Left forelimb (tissue), 1 donor: ENCODE measurements around the gene STRAP.
A peak's percentile ranks its signal among the peaks of the same experiment; 100 is the strongest.
"Not testable (repeated sequence)": the region's sequence is repeated elsewhere in the genome, so short reads cannot be mapped to it uniquely, and the experiment has no call there.

Experiments
- DNase-seq: peaks from one replicate; pipeline ENCODE4 v3.0.0-alpha.2; 2018; ENCODE audit warnings: low spot score

Gene STRAP

DNA sequence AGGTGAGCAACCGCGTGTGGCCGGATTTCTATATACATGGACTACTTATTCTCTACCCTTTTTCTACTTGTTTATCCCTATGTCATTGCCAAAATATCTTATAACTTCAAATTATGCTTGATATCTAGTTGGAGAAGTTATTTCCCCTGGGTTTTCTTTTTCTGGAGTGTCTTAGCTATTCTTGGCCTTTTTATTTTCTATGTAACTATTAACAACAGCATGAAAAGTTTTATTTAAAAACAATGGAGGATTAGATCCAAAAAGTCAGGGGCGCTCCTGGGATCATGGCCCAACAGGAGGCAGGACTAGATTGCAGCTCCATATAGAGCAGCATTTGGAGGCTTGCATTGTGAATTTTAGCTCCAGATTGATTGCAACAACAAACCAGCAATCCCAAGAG is 8.6 kb upstream of the STRAP start:
- no peak for DNase-seq

DNA sequence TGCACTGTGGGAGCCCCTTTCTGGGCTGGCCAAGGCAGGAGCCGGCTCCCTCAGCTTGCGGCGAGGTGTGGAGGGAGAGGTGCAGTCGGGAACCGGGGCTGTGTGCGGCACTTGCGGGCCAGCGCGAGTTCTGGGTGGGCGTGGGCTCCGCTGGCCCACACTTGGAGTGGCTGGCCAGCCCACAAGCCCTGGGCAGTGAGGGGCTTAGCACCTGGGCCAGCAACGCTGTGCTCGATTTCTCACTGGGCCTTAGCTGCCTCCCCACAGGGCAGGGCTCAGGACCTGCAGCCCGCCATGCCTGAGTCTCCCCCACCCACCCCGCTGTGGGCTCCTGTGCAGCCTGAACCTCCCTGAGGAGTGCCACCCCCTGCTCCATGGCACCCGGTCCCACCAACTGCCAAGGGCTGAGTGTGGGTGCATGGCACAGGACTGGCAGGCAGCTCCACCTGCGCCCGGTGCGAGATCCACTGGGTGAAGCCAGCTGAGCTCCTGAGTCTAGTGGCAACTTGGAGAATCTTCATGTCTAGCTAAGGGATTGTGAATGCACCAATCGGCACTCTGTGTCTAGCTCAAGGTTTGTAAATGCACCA is 7.5 kb upstream of the STRAP start:
- DNase-seq: not testable (repeated sequence)

DNA sequence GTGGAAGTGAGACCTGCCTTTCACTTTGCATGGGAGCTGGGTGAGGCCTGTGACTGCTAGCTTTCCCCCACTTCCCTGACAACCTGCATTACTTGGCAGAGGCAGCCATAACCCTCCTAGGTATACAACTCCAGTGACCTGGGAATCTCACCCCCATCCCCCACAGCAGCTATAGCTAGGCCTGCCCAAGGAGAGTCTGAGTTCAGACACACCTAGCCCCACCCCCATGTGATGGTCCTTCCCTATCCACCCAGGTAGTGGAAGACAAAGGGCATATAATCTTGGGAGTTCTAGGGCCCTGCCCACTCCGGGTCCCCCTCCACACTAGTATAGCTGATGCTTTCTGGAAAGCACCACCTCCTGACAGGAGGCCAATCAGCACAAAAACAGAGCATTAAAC is 6.3 kb upstream of the STRAP start:
- DNase-seq: no peak

DNA sequence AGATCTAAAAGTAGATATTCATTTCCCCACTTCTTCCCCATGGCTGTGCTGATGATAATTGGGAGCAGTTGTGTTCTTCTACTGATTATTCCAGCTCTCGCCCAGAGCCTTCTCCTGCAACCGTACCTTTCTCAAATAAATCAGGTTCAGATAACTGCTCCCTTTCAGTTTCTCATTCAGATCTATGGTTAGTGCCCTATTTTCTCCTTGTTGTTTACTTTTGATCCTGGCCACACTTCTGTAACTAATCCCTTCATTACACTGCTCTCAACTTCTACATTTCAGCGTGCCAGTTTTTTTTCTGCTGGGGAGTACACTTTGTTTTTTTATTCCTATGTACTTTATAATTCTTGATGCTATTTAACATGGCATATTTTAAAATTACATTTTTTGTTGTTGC is 2.8 kb upstream of the STRAP start:
- no peak for DNase-seq

DNA sequence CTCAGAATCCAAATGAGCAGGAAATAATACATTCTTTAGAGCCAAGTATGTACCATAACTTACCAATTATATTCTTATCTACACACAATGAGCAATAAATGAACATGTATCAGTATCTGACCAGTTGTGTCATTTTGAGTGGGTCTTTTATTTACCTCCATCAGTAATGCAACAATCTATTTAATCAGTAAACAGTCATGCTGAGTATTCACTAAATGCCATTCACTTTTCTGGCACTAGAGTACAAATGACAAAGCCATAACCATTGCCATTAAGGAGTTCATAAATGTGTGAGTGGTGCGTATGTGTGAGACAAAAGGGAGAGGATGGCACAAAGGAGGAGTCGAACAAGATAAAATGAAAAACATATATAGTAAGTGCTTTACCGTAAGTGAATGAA is 1.5 kb upstream of the STRAP start:
- DNase-seq: no peak

DNA sequence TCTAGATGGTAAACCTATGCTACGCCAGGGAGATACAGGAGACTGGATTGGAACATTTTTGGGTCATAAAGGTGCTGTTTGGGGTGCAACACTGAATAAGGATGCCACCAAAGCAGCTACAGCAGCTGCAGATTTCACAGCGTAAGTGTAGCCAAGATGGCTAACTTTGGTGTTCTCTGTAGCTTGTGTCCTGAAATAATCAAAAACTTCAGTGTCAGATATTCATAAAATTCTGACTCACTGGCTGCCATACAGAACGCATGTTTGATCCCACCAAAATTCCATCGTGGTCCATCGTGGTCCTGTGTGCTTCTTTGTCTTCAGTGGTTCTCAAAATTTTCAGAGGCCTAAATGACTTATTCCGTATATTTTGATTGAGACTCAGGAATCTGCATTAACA is 1.3 kb downstream of the STRAP start:
- DNase-seq: no peak

DNA sequence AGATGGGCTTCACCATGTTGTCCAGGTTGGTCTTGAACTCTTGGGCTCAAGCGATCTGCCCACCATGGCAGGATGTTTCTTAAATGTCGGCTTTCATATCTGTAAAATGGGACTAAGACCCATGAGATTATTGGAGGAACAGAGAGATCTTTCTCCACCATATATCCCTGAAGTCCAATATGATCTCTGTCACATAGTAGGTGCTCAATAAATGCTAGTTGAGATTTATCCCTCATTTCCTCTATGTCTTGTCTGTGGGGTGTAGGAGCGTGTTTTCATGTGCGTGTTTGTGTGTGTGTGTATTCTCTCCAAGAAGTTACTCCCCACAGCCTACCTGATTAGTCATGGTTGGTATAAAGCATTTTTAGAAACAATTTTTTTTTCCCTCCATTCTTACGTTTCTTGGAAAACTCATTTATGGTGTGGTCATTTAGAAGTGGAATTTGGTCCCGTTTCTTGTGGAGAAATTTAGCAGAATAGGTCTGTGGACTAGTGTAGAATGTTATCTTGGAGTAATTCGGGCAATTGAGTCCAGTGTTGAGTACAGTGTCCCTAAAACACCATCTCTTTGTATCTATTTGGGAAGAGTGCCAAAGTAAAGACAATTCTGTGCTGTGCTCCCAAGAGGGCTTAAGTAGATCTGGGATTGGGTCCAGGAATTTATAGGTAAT is 4.3 kb downstream of the STRAP start:
- no peak for DNase-seq

DNA sequence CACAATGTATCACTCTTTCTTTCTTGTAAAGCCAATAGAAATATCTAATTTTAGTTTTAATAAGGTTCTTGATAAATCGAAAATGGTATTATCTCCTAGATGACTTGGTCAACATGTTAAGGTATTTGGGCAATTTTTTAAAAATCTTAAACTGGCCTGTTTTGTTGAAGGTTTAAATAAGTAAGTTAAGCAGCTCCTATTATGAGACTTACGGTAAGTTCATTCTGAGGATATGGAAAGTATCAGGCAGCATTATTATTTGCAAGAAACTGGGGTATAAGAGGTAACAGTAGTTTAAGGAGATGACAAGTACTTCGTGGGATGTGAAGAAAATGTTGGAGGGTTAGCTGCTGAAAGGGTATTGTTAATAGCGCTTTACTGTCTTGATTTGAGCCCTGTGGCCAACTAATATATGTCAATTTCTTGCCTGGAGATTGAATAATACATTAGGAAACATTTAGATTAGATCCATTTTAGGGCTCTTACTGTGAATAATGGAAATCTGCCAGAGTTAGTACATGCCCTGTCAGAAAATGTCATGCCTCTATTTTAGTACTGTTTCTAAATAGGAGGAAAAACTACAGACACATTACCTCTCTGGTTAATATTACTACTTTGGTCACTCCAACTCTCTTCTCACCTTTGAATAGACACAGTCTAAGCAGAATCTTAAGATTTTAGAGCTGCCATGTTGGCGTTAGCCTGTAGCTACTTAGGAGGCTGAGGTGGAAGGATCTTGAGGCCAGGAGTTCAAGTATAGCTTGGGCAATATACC is 5.0 kb downstream of the STRAP start:
- DNase-seq: no peak

DNA sequence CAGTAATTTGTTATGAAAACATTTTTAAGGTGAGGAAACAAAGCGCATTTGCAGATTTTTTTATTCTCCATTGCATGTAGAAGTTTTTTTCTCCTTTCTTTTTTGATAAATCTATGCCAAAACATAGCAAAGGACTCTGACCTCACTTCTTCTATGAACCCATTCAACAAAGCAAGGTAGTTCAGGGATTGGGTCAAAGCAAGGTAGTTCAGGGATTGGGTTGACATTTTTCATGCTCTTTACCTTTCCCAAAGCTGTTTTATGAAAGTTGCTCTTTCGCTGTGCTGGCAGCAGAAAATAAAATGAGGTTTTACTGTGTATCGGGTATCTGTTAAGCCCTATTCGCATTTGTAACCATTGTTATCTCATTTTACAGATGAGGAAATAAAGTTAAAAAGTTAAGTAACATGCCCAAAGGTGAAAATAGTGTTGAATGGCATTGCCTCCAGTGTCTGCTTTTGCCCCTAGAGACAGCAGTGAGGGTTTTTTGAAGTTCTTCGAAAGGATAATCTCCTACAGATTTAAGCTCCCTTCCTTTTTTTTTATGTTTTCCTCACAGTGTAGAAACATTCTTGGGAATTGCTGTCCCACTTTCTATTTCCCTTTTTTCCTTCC is 10.6 kb downstream of the STRAP start:
- no peak for DNase-seq

DNA sequence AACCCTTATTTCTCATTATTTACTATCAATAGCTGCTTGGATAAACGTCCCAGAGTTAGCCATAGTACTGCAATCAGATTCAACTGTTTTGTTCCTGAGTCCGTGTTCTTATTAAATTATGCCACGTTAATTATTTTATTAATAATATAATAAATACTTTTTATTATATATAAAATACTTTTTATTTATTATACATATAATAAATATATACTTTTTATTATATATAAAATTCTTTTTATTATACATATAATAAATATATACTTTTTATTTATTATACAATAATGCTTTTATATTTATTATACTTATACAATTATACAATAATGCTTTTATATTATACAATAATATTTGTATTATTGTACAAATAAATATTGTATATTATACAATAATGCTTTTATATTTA is 11.1 kb downstream of the STRAP start:
- no peak for DNase-seq

DNA sequence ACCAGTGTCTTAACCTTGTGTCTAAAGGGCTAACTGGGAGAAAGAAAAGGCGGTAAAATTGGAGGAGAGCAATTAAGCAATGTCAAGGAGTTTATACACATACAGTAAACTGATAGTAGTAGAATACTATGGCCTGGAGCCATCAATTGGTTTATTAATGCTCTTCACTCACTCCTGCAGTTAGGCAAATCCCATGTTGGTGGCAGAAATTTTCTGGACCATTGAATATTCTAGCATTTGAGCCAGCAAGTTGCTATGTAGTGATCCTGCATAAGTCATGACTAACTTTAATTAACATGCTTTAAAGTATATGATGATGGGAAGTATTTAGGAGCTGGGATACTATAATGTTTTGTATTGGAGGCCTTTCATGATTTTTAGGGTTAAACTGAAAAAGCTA is 14.7 kb downstream of the STRAP start:
- DNase-seq: no peak

DNA sequence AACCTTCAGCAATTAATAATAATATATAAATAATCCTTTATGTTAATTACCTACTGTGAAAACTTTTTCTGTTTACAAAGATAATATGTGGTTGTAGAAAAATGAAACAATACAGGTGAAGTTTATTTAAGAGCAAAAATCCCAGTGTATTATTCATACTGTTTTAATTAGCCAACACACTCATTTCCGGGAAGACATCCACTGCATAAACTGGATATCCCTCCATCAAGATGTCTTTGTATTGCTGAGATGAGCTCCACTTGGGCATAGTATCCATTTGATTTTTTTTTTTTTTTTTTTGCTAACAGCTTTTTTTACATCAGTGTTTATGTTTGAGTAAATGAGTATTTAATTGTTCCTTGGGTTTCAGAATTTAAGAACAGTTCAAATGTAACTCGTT is 15.2 kb downstream of the STRAP start:
- DNase-seq: no peak

DNA sequence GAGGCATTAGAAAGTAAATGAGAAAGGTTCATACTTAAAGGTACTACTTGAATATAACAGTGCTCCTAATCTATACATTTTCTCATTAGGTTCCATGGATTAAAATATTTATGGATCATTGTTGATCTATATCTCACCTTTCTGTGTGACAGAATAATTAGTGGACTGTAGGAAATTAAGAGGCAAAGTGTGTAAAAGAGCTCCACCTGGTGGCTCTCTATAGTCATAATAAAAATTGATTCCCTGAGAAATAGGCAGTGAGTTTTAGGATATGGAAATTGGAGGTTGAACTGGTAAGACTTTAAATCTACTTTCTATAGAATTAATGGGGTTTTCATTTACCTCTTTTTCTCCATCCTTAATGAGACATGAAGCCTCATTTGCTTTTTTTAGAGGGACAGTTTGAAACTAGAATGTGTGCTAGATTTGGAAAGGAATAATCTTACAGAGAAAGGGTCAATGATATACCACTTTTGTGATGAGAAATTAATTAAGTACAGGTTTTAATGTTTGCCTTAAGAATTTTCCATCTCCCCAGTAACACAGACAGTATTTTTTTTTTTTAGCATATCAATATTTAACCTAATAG is 17.2 kb downstream of the STRAP start:
- DNase-seq: no peak

DNA sequence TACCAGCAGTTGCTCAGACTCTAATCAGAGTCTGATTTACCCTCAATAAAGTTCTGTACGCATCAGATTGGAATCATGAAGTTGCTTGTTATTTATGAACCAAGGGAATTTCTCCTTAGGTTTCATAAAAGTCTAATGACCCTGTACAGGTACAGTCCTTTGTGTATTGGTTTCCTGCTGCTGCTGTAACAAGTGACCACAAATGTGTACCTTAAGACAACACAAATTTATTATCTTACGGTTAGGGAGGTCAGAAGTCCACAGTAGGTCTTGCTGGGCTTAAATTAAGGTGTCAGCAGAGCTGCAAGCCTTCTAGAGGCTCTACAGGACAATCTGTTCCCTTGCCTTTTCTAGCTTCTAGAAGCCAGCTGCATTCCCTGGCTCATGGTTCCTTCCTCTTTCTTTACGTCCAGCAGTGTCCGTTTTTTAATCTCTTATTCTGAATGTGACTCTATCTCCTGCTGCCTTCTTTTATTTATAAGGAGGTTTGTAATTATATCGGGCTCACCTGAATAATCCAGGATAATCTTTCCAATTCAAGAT is 22.3 kb downstream of the STRAP start:
- DNase-seq: no peak

DNA sequence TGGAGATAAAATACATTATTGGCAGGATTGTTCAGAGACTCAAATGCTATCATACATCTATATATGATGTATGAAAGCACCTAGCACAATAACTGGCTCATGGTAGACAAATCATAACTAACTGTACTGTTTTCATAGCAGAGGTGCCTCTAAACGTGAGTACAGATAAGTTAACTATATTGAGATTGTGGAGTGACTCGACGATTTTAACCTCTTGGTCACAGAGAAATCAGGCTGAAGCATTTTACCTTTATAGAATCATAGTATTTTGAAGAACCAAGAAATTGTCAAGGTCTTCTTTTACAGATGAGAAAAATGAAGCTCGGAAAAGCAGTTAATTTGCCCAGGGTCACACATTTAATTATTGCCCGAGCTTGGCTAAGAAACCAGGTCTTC is 28.3 kb downstream of the STRAP start:
- DNase-seq: no peak

DNA sequence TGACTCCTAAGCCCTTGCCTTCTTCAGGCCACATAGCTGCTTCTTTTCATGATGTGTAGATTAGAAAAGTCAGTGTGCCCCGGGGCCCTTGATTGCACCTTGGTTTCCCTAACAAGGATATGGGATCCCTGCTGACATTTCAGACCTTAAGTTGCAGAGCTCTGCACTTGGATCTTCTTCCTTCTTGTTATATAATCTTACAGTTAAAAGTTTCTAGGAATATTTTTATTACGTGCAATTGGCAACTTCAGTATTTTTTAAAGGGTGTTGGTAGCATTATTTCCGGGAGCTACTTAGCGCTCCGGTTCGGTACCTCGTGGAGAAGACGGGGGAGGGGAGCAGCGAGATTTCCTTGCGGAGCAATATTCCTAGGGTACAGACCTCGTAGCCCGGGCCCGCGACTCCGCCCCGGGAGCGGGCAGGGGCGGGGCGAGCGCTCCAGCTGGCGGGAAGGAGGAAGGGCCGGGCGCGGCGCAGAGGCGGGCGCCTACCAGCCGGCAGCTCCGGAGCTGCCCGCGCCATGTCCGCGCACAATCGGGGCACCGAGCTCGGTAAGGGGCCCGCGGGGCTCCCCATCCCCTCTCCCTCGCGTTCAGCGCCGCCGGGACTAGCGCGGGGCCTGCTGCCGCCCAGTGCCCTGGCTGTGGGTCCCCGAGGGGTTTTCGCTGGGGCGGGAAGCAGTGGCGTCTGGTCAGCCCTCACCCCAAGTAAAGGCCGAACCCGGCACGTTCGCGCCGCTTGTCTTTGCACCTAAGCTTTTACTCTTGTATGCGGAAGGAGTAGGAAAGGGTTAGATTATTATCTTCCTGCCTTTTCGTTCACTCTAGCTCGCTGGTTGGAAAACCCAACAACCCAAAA is 28.9 kb downstream of the STRAP start, which contains the start of gene DERA:
TSS of gene DERA (plus strand) at position 469 of the 858 bp plus-strand sequence. CDS start at position 521, 52 bp downstream.
- DNase-seq: peak; percentile 90

DNA sequence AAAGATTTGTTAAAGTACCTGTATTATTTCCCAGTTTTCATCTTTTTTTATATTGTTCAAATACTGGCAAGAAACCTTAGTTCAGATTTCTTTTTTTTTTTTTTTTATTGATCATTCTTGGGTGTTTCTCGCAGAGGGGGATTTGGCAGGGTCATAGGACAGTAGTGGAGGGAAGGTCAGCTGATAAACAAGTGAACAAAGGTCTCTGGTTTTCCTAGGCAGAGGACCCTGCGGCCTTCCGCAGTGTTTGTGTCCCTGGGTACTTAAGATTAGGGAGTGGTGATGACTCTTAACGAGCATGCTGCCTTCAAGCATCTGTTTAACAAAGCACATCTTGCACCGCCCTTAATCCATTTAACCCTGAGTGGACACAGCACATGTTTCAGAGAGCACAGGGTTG is 29.7 kb downstream of the STRAP start:
- DNase-seq: not testable (repeated sequence)

DNA sequence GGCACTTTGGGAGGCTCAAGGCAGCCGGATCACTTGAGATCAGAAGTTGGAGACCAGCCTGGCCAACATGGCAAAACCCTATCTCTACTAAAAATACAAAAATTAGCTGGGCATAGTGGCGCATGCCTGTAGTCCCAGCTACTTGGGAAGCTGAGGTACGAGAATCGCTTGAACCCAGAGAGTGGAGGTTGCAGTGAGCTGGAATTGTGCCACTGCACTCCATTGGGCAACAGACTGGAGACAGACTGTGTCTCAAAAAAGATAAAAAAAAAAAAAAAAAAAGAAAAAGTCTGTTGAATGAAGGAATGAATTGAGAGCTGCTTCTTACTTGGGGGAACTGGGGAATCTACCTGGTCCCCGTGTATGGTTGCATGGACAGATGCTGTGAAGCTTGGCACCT is 31.9 kb downstream of the STRAP start:
- not testable (repeated sequence) for DNase-seq

DNA sequence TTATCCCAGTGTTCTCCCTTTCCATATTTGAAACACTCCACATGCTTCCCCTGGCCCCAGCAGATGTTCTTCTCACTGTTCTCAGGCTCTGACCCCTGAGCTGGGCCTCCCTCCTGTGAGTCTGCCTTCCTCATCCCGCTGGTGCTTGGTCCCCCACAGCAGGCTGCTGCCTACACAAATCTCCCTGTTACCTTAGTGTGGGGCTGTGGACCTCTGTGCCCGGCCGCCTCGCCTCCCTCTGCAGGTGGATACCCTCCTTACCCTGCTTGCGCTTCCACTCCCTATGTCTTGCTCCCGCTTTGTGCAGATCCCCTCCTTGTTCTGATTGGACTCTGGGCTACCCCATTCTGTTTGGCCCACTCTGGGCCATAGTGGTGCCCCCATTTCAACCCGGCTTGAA is 35.9 kb downstream of the STRAP start:
- DNase-seq: no peak

DNA sequence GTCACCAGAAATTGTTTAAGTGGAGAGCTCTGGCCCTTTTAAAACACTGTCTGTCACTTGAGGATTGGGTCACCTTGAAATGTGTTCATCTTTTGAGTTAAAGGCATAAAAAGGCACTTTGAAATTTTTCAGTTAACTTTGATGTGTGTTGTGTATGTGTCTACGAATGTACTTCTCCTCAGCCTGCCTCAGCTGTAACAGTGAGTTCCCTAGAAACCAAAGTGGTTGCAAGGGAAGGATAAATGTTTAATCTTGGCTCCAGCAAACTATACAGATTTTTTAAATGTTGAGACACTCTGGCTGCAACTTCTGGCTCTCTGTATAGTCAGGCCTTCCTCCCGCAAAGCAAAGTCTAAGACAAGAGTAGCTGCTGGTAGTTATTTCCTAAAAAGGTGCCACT is 37.2 kb downstream of the STRAP start:
- DNase-seq: no peak

DNA sequence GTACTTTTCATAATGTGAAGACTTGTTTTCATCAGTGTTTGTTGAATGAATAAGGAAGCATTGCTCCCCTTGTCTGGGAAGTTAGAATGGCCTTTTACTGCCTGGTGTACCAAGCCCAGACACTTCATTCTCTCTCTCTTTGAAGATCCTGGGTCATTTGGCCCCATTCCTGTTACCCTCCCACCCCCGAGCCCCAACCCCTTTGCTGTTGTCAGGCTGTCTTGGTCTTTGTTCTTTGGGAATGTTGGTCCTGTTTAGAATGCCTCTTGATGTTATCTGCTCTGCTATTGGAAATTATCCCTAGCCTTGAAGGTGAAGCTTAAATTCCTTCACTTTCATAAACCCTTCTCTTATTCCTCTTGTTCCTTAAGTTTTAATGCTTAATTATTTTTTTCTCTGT is 42.8 kb downstream of the STRAP start:
- no peak for DNase-seq
